ENCODE results near the gene CSNK1G1. TPM values are rescaled to one million over a fixed set of nuclear protein-coding genes. Genes with fewer than 3 reads are reported as not detected.
A peak's percentile ranks its signal among the peaks of the same experiment; 100 is the strongest.

CSNK1G1 gene
- total and polyA plus RNA-seq, 5 experiments from 2014 or later = 14.8 to 25.4 (median 16.6) TPM

DNA sequence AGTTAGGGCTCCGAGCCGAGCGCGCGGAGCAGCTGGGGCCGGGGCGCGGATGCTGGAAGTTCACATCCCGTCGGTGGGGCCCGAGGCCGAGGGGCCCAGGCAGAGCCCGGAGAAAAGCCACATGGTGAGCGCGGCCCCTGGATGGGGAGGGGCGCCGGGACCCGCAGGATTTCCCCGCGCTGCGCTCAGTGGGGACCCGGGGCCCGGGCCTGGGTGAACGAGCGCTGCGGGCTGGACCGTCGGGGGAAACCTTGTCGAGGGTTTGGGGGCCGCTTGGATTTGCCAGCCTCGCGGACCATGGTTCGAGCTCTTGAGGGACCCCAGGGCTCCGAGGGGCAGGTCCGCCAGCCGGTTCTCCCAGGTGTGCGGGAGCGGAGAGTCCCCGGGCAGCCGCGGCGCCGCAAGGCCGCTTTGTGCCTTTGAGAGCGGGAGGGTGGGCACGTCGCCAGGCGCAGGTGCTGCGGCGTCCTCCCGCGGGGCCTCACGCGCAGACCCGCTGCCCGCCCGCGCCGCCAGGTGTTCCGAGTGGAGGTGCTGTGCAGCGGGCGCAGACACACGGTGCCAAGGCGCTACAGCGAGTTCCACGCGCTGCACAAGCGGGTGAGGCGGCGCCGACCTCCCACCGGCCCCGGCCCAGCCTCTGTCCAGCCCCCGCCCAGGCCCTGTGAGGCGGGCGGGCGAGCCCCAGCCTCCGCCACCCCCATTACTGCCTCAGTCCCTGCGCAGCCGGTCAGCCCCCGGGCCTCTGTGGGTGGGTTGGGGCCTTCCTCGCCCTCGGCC, 204.1 kb downstream of the CSNK1G1 start, which contains the start of gene SNX22:
SNX22 (plus strand) TSS at position 5 of the 780 bp plus-strand sequence; CDS start at position 50, 45 bp downstream.
- peak within 1 kb of the TSS; percentile 58 to 92 (median 78) for H3K4me3 Mint-ChIP-seq
- peak within 1 kb of the TSS in 3 of 10 donors; percentile 27 to 83 (median 40) for H3K27ac Mint-ChIP-seq
- DNase-seq = peak in 6 of 10 donors; percentile 23 to 43 (median 36)
- no peaks in the 10 kb centered on the region for H3K9me3 Mint-ChIP-seq
- H3K27me3 Mint-ChIP-seq = peaks cover 0 to 10% (median 1%) of the 10 kb centered on the region in 5 donors
- peaks cover 0 to 24% (median 3%) of the 10 kb centered on the region in 3 donors for H3K36me3 Mint-ChIP-seq
- POLR2A ChIA-PET = interaction anchor here (1.1 to 3.8 kb wide), 3 partner anchors 10 to 57 kb away, joined by 3 to 38 read pairs (median 20); partner anchors contain the start of gene PPIB
- peak; percentile 38 to 43 for ATAC-seq
- peaks cover 14 to 46% (median 37%) of the 10 kb centered on the region in 4 donors for H3K4me1 Mint-ChIP-seq

DNA sequence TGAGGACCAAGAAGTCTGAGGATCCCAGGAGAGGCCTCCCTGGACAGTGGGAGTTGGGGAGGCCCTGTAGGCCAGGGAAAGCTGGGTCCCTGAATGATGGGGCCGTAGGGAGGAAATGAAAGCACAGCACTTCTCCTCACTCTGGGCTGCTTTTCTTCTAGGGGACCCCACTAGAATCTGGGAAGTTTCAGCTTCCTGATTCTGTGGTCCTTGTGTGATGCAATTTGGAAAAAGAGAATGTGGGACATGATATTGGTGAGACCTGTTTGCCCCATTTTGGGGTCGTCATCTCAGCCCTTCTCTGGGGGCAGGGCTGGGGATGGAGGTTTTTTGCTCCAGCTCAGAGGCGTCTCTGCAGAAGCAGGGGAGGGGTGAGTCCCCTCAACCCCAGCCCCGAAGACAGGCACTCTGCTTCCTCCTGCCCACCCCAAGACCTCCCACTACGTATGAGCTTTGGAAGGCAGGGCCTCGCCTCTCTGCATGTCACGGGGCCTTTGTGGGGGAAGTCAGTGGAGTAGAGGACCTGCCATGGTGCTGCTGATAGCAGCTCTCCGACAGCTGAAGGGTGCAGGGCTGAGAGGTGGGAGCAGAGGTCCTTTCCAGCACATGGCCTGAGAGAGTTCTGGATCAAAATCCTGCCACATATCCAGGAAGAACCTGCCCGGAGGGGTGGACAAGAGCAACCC, 205.9 kb downstream of the CSNK1G1 start:
- ATAC-seq (no peak), DNase-seq (no peak)
- no peaks in the 10 kb centered on the region for H3K9me3 Mint-ChIP-seq
- H3K27ac Mint-ChIP-seq = peak overlapping the region in 4 of 10 donors; percentile 10 to 43 (median 26)
- POLR2A ChIA-PET = interaction anchor here (1.6 to 3.8 kb wide), 2 partner anchors 13 to 55 kb away, joined by 5 to 20 read pairs; partner anchors contain the start of genes PPIB and SNX1
- peaks cover 0 to 10% (median 1%) of the 10 kb centered on the region in 5 donors for H3K27me3 Mint-ChIP-seq
- H3K4me3 Mint-ChIP-seq = peak overlapping the region in 9 of 10 donors; percentile 9 to 63 (median 45)
- H3K36me3 Mint-ChIP-seq = peaks cover 0 to 9% (median 0%) of the 10 kb centered on the region in 3 donors
- H3K4me1 Mint-ChIP-seq = peaks cover 14 to 40% (median 35%) of the 10 kb centered on the region in 4 donors

DNA sequence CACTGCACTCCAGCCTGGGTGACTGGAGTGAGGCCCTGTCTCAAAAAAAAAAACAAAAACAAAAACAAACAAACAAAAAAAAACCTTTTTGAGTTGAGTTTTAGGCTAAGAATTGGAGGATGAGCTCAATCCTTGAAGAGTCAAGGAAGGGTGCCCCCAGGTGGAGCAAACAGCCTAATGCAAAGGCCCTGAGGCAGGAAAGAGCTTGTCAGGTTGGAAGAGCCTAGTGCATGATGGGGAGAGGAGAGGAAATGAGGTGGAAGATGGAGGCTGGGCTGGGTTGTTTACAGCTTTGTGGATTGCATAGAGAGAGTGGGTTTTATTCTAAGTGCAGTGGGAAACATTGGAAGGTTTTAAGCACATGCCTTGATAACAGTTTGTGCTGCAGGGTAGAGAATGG, 206.5 kb downstream of the CSNK1G1 start:
- Mint-ChIP-seq H3K4me1 (peaks cover 14 to 39% (median 35%) of the 10 kb centered on the region in 4 donors), H3K9me3 (no peaks in the 10 kb centered on the region), H3K27ac (peak overlapping the region in 5 of 10 donors; percentile 1 to 35 (median 10)), H3K36me3 (peaks cover 0 to 12% (median 2%) of the 10 kb centered on the region in 3 donors), H3K4me3 (peak overlapping the region in 7 of 10 donors; percentile 9 to 63 (median 38)), H3K27me3 (peaks cover 0 to 10% (median 1%) of the 10 kb centered on the region in 5 donors)
- no peak for DNase-seq
- ATAC-seq = no peak
- POLR2A ChIA-PET = interaction anchor here (1.6 to 3.8 kb wide), 2 partner anchors 13 to 54 kb away, joined by 5 to 20 read pairs; partner anchors contain the start of genes PPIB and SNX1

DNA sequence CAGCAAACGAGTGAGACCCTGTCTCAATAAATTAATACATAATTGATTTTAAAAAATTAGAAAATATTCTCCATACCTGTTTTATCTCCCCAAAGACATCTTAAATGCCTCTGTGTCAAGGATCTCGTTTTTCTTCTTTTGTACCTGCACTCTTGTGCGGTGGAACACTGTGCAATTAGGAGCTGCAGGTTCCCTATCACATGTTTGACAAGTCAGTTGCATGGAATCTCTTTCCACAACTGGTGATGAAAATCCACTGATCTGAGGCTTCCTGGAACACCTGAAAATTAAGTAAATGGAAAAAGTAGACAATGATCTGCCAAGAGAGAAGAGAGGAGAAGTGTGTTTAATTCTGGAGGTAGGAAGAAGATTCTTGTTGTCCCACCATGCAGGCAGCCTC, 207.4 kb downstream of the CSNK1G1 start:
- POLR2A ChIA-PET = interaction anchor here (0.6 to 3.8 kb wide), 3 partner anchors 14 to 1095 kb away, joined by 4 to 20 read pairs (median 5); partner anchors contain the start of gene PPIB
- no peaks in the 10 kb centered on the region for H3K9me3 Mint-ChIP-seq
- no peak overlapping the region for H3K27ac Mint-ChIP-seq
- no peak for ATAC-seq
- DNase-seq = no peak
- peaks cover 0 to 12% (median 2%) of the 10 kb centered on the region in 3 donors for H3K36me3 Mint-ChIP-seq
- peaks cover 0 to 10% (median 1%) of the 10 kb centered on the region in 5 donors for H3K27me3 Mint-ChIP-seq
- peaks cover 12 to 34% (median 32%) of the 10 kb centered on the region in 4 donors for H3K4me1 Mint-ChIP-seq
- no peak overlapping the region for H3K4me3 Mint-ChIP-seq

DNA sequence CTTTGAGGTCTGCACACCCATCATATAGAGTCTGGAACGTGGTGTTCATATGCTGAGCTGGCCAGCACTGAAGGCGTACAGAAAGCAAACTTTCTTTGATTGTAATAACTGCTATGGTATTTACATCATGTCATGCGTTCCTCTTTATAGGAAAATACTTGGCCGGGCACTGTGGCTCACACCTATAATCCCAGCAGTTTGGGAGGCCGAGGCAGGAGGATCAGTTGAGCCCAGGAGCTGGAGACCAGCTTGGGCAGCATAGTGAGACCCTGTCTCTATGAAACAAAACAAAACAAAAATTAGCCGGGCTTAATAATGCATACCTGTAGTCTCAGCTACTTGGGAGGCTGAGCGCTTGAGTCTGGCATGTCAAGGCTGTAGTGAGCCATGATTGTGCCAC, 207.8 kb downstream of the CSNK1G1 start:
- H3K27ac Mint-ChIP-seq = no peak overlapping the region
- ATAC-seq (no peak), DNase-seq (no peak)
- POLR2A ChIA-PET = interaction anchor here (0.6 to 3.8 kb wide), 3 partner anchors 14 to 1095 kb away, joined by 4 to 20 read pairs (median 5); partner anchors contain the start of gene PPIB
- H3K4me1 Mint-ChIP-seq = peaks cover 10 to 29% (median 28%) of the 10 kb centered on the region in 4 donors
- no peaks in the 10 kb centered on the region for H3K9me3 Mint-ChIP-seq
- H3K4me3 Mint-ChIP-seq = no peak overlapping the region
- peaks cover 0 to 16% (median 2%) of the 10 kb centered on the region in 3 donors for H3K36me3 Mint-ChIP-seq
- peaks cover 0 to 7% (median 0%) of the 10 kb centered on the region in 5 donors for H3K27me3 Mint-ChIP-seq

DNA sequence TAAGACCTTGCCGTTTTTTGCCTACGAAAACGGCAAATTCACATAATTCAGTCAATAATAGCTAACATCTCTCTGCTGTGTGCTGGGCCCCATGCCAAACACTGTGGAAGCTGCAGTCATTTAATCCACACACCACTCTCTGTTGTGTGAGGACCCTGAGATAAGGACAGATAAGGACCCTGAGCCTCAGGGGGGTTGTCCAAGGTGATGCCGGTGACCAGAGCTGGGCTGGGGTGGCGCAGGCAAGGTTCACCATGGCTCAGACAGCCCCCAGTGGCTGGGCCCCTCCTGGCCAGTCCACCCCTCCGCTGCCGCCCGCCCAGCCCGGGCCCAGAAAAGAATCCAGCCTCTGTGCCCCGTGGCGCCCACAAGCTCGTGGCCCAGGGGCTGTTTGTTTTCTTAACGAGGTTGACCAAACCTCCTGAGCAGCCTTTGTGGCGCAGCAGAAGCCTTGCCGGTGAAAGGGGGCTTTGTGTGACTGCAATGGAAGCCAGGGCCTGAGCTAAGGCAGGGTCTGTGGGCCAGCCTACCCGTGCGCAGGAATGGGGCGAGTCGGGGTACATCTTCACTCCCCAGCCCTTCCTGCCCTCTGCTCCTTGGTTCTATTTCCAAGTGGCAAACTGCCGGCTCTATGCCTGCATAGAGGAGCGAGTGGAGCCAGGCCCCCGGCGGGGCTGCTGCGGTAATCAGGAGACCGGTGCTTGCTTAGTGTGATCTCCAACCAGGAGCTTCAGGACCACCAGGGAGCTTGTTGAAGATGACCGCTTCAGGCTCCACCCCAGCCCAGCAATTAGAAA, 208.9 kb downstream of the CSNK1G1 start:
- DNase-seq (no peak), ATAC-seq (no peak)
- no peaks in the 10 kb centered on the region for H3K9me3 Mint-ChIP-seq
- H3K27ac Mint-ChIP-seq = peak overlapping the region in 1 of 10 donors; percentile 47
- H3K36me3 Mint-ChIP-seq = peaks cover 0 to 23% (median 5%) of the 10 kb centered on the region in 3 donors
- peaks cover 0 to 4% (median 0%) of the 10 kb centered on the region in 5 donors for H3K27me3 Mint-ChIP-seq
- no peak overlapping the region for H3K4me3 Mint-ChIP-seq
- peaks cover 10 to 22% (median 20%) of the 10 kb centered on the region in 4 donors for H3K4me1 Mint-ChIP-seq
- POLR2A ChIA-PET = interaction anchor here (1.2 kb wide), 1 partner anchor 15 kb away, joined by 4 read pairs; no protein-coding TSS in a partner anchor

DNA sequence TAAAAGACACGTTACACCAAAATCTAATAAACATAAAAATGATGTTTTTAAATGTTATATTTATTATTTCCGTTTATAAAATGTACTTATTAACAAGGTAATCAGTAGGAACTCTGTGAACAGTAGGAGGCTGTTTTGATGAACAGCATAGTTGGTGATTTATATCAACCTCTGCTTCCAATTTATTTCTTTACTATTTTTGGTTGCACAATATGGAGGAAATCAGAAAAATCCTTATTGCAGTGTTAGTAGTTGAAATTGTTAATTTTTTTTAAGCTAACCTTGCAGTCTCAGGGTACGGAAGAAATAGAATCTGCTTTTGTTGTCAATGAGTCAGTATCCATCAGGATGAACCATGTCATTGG, 209.5 kb downstream of the CSNK1G1 start:
- H3K9me3 Mint-ChIP-seq = no peaks in the 10 kb centered on the region
- ATAC-seq (no peak), DNase-seq (no peak)
- H3K27me3 Mint-ChIP-seq = peaks cover 0 to 4% (median 0%) of the 10 kb centered on the region in 5 donors
- H3K27ac Mint-ChIP-seq = no peak overlapping the region
- H3K4me3 Mint-ChIP-seq = no peak overlapping the region
- POLR2A ChIA-PET = interaction anchor here (1.2 kb wide), 1 partner anchor 16 kb away, joined by 4 read pairs; no protein-coding TSS in a partner anchor
- peaks cover 0 to 28% (median 6%) of the 10 kb centered on the region in 3 donors for H3K36me3 Mint-ChIP-seq
- peaks cover 10 to 22% (median 20%) of the 10 kb centered on the region in 4 donors for H3K4me1 Mint-ChIP-seq

DNA sequence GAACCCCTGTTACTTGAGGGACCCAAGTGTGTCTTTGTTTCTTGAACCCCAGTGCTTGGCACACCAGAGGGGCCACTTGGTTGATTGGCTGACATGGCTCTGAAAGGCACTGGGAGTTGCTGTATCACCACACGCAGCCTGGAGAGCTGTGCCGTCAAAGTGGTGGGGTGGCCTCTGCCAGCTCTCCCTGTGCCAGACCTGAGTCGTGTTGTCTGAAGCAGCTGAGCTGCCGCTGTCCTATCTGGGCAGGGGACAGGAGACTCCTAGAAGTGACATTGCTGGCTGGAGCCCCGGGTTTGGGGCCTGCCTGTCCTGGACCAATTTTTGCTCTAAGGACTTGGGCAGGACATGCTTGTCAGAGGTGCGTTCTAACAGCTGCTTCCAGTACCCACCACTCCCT, 209.9 kb downstream of the CSNK1G1 start:
- no peak for ATAC-seq
- Mint-ChIP-seq H3K27ac (no peak overlapping the region), H3K27me3 (peaks cover 0 to 3% (median 0%) of the 10 kb centered on the region in 5 donors), H3K4me1 (peaks cover 12 to 21% (median 17%) of the 10 kb centered on the region in 4 donors), H3K4me3 (no peak overlapping the region), H3K9me3 (no peaks in the 10 kb centered on the region), H3K36me3 (peaks cover 0 to 33% (median 6%) of the 10 kb centered on the region in 3 donors)
- POLR2A ChIA-PET = no interaction called here
- no peak for DNase-seq

DNA sequence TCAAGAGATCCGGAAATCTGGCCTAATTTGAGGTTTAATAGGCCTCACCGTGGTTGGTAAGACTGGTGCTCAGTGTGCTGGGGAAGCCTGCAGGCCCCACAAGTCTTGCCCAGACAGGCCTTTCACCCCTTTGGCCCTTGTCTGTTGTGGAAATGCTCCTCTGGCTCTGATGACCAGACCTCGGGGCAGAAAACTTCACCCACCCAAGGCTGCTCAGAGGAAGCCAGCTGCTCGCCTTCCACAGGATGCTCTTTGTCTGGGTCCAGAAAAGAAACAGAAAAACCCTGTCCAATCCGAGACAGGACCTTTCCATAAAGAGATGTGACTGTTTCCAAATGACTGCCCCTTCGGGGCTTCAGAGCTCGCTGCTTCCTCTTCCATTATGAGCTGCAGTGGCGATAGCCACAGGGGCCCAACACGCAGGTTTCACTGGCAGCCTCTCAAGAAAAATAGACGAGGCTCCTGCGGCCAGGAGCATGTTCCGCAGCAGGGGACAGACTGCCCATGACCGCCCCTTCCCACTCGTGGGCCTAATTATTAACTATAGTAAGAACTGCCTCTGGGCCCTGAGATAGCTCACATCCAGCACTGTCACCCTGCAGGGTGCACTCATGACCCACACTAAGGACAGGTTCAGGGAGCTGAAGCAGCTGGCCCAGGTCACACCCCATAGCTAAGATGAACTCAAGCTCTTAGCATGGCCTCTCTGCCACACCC, 211.2 kb downstream of the CSNK1G1 start:
- Mint-ChIP-seq H3K9me3 (no peaks in the 10 kb centered on the region), H3K36me3 (peaks cover 0 to 40% (median 6%) of the 10 kb centered on the region in 3 donors), H3K4me3 (no peak overlapping the region), H3K4me1 (peaks cover 6 to 9% (median 7%) of the 10 kb centered on the region in 4 donors), H3K27me3 (no peaks in the 10 kb centered on the region), H3K27ac (peak overlapping the region in 2 of 10 donors; percentile 24 to 59)
- no peak for ATAC-seq
- no peak for DNase-seq
- POLR2A ChIA-PET = interaction anchor here (2.3 kb wide), 1 partner anchor 9 kb away, joined by 7 read pairs; no protein-coding TSS in a partner anchor

DNA sequence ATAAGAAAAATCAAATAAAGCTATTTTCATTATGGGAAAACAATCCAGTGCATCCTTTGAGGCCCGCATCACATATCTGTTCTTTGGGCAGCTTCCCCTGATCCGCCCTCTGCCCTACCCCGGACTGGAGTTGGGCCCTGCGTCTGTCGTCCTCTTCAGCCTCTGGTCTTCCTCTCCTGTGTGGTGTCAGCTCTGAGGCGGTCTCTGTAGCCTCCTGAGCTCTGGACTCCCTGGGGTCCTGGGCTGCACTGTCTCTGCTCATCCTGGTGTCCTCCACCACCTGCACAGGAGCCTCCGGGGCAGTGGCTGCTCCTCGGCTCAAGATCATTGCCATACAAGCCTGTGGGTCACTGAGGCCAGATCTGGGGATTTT, 211.8 kb downstream of the CSNK1G1 start:
- ATAC-seq (no peak), DNase-seq (no peak)
- no peaks in the 10 kb centered on the region for H3K27me3 Mint-ChIP-seq
- H3K36me3 Mint-ChIP-seq = peaks cover 0 to 42% (median 6%) of the 10 kb centered on the region in 3 donors
- H3K9me3 Mint-ChIP-seq = no peaks in the 10 kb centered on the region
- POLR2A ChIA-PET = interaction anchor here (2.3 kb wide), 1 partner anchor 10 kb away, joined by 7 read pairs; no protein-coding TSS in a partner anchor
- H3K27ac Mint-ChIP-seq = peak overlapping the region in 1 of 10 donors; percentile 25
- H3K4me1 Mint-ChIP-seq = peaks cover under 1 to 4% (median 3%) of the 10 kb centered on the region in 4 donors
- H3K4me3 Mint-ChIP-seq = no peak overlapping the region

DNA sequence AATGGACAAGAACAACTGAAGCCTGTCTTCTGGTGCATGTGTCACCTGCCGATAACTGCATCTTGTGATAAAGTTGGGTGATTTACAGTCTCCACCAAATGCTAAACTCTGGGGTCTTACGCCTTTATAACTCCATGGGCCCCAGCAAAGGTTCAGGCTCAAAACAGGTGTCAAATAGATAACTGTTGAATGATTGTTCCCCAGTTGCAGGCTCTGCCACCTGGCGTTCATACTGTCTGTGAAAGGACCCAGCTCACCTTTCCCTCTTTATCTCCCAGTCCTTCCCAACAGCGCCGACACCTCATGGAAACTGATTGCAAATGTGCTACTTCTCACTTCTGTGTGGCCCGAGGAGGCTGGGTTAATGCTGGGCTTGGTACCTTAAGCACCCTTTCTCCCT, 212.7 kb downstream of the CSNK1G1 start:
- H3K27me3 Mint-ChIP-seq = no peaks in the 10 kb centered on the region
- no peaks in the 10 kb centered on the region for H3K9me3 Mint-ChIP-seq
- peak overlapping the region in 2 of 10 donors; percentile 20 to 22 for H3K27ac Mint-ChIP-seq
- no peak for ATAC-seq
- POLR2A ChIA-PET = no interaction called here
- peaks cover 0 to 4% (median under 1%) of the 10 kb centered on the region in 4 donors for H3K4me1 Mint-ChIP-seq
- peaks cover 0 to 50% (median 6%) of the 10 kb centered on the region in 3 donors for H3K36me3 Mint-ChIP-seq
- no peak overlapping the region for H3K4me3 Mint-ChIP-seq
- no peak for DNase-seq

Data from naive thymus-derived CD8-positive, alpha-beta T cell (primary cell).